ENCODE results near the gene GLUL. TPM values are rescaled to one million over a fixed set of nuclear protein-coding genes. Genes with fewer than 3 reads are reported as not detected.

The GLUL gene
- total RNA-seq, 1 donor from 2014 or later, result 368 TPM

DNA sequence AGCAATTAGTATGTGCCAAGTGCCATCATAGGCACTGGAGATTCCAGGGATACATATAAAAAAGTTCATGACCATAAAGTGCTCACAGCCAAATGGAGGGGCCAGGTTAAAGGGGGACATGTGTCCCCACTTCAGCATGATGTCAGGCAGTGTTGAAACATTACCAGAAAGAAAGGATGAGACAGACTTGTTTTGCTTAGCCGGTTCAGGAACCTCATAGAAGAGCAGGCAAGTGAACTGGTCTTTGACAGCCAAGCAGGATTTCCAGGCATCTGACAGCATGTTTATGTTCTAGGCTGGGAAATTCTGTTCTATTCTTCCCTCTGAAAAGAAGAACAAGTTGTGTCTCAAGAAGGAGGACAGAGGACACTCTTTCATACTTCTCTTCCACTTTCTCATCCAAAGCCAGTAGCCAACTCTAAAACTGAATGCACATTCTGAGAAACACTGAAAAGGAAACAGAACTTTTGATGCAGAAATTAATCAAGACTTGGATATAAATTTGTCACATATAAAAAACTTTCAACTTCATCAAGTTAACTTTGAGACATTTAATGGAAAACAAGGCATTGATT lies 39.7 kb downstream of the GLUL start:
- Histone ChIP-seq H3K27ac (replicated peaks) (no peak overlapping the region), H3K4me3 (no peak overlapping the region), H3K4me1 (peaks cover 38% of the 10 kb centered on the region), H3K36me3 (no peaks in the 10 kb centered on the region), H3K9me3 (replicated peaks) (no peaks in the 10 kb centered on the region), H3K27me3 (ENCODE audit: low read depth) (no peaks in the 10 kb centered on the region)
- TF ChIP-seq, protein P1, sequence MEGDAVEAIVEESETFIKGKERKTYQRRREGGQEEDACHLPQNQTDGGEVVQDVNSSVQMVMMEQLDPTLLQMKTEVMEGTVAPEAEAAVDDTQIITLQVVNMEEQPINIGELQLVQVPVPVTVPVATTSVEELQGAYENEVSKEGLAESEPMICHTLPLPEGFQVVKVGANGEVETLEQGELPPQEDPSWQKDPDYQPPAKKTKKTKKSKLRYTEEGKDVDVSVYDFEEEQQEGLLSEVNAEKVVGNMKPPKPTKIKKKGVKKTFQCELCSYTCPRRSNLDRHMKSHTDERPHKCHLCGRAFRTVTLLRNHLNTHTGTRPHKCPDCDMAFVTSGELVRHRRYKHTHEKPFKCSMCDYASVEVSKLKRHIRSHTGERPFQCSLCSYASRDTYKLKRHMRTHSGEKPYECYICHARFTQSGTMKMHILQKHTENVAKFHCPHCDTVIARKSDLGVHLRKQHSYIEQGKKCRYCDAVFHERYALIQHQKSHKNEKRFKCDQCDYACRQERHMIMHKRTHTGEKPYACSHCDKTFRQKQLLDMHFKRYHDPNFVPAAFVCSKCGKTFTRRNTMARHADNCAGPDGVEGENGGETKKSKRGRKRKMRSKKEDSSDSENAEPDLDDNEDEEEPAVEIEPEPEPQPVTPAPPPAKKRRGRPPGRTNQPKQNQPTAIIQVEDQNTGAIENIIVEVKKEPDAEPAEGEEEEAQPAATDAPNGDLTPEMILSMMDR (IDR thresholded peaks at IDR 0.05; ENCODE audit: borderline replicate concordance), result no peak
- intact Hi-C loops (cut with micrococcal nuclease), result no loop called here
- no peak for DNase-seq

DNA sequence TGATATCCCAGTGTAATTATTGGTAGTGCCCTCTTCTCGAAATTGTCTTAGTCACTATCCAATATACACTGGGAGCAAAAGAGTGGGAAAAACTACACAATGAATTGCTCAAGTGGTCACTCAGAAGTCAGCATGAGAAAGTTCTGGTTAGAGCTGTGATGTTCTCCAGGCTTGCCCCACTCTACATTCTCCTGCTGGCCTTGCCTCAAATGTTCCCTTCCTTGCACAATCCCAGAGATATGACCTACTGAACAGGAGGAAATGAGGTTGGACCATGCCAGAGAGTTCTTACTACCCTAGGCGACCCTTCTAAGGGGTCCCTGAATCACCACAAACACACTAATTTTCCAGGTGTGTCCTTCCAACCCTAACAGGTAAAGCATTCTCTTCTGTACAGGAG lies 40.8 kb downstream of the GLUL start:
- DNase-seq, result no peak
- TF ChIP-seq, protein P1 (IDR thresholded peaks at IDR 0.05; ENCODE audit: borderline replicate concordance), result no peak
- Histone ChIP-seq H3K36me3 (no peaks in the 10 kb centered on the region), H3K27ac (replicated peaks) (peak overlapping the region; percentile 21), H3K4me3 (no peak overlapping the region), H3K9me3 (replicated peaks) (no peaks in the 10 kb centered on the region), H3K27me3 (ENCODE audit: low read depth) (no peaks in the 10 kb centered on the region), H3K4me1 (peaks cover 38% of the 10 kb centered on the region)
- intact Hi-C loops (cut with micrococcal nuclease), result no loop called here

DNA sequence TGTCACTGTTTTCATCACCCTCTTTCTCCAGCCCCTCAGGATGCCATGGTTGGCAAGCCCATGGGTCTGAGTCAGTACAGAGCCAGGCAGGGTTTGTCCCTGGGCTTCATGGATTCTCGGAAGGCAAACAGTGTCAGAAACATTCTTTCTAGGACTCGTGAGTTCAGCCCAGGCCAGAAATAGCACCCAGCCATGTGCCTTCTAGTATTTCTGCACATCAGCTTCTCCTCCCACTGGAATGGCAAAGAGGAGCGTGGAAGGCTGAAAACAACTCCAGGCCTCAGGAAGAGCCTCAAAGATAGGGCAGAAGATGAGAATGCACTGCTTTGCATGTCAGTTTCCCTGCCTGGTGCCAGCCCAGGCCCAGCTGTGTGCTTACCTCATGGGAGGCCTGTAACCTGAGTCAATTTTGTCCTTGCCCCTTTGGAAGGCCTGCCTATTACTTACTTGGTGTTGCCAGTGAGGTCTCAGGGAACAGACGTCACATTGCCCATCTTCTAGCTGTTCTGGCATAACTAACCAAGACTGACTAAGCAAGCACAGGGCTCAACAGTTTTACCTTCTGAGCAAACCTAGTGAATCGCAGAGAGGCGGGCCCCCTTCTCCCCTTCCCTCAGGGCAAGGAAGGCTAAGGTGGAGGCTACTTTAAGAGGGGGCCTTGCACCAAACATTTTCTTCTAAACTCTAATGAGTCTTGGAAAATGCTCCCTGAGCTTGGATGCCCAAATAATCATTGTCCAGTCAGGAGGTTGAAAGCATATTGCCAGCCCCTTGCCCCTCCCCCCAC lies 42.4 kb downstream of the GLUL start:
- no peaks in the 10 kb centered on the region for H3K9me3 ChIP-seq (replicated peaks)
- H3K4me1 ChIP-seq, result peaks cover 38% of the 10 kb centered on the region
- peak overlapping the region; percentile 65 for H3K27ac ChIP-seq (replicated peaks)
- no peaks in the 10 kb centered on the region for H3K36me3 ChIP-seq
- no peaks in the 10 kb centered on the region for H3K27me3 ChIP-seq (ENCODE audit: low read depth)
- peak; percentile 40 for DNase-seq
- intact Hi-C loops (cut with micrococcal nuclease), result no loop called here
- TF ChIP-seq, protein P1 (IDR thresholded peaks at IDR 0.05; ENCODE audit: borderline replicate concordance), result no peak
- no peak overlapping the region for H3K4me3 ChIP-seq

DNA sequence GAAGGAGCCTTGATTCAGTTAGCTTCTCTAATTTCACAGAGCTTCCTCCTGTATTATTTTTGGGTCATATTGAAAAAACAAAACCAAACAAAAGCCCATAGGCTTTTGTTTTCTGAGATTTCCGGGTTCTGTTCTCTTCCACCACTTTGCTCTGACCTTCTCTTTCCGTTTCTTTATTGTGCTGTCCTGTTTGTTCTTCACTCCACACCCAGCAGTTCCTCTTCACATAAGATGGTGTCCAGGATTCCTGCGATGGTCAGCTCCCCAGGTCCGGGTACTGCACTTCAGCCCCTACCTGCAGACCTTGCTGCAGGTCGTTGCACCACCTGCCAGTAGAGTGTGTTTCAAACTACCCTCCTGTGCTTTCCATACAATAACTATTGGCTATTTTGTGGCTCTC lies 44.6 kb downstream of the GLUL start:
- TF ChIP-seq, protein P1 (IDR thresholded peaks at IDR 0.05; ENCODE audit: borderline replicate concordance), result no peak
- DNase-seq, result no peak
- Histone ChIP-seq H3K4me3 (no peak overlapping the region), H3K27ac (replicated peaks) (no peak overlapping the region), H3K27me3 (ENCODE audit: low read depth) (no peaks in the 10 kb centered on the region), H3K4me1 (peaks cover 38% of the 10 kb centered on the region), H3K36me3 (no peaks in the 10 kb centered on the region), H3K9me3 (replicated peaks) (no peaks in the 10 kb centered on the region)
- intact Hi-C loops (cut with micrococcal nuclease), result no loop called here

DNA sequence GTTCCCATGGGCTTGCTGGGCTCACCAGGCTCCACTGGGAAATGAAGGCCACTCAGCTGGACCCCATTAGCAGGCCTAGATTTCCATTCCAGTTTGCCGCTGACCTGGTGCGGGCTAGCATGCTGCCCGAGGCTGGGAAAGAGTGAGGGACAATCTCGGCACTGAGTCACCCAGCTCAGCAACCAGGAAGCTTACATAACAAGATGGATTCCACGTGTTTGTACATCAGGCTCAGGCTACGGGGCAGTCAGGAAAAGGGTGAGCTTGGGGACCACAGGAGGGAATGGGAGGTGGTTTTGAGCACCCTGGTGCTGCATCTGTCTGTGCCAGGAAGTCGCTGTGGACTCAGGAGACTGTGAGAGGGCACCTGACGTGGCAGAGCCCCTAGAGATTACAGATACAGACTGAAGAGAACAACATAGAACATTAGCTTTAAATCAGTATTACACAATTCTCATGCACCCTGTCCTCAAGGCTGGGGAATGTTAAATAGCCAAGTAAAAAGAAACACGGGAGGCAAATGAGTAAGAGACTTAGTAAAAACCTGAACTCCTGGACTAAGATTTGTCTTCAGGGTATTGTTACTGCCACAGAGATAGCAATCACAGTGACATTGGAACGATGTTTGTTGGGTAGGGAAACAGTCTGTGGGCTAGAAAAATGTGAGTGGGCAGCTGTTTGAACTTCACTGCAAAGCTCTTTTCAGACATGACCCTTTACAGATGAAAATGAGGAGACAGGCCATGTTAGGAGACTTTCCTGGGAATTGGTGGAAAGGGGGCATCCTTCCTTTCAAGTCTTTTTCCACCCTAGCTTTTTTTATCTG lies 51.1 kb downstream of the GLUL start:
- no peaks in the 10 kb centered on the region for H3K27me3 ChIP-seq (ENCODE audit: low read depth)
- DNase-seq, result no peak
- H3K36me3 ChIP-seq, result no peaks in the 10 kb centered on the region
- TF ChIP-seq, protein P1 (IDR thresholded peaks at IDR 0.05; ENCODE audit: borderline replicate concordance), result no peak
- peak overlapping the region; percentile 9 for H3K27ac ChIP-seq (replicated peaks)
- intact Hi-C loops (cut with micrococcal nuclease), result no loop called here
- H3K9me3 ChIP-seq (replicated peaks), result no peaks in the 10 kb centered on the region
- peaks cover 20% of the 10 kb centered on the region for H3K4me1 ChIP-seq
- H3K4me3 ChIP-seq, result no peak overlapping the region
